AG04449 (cell line): ENCODE data around the gene PIEZO2.
"Not testable (repeated sequence)": the region's sequence is repeated elsewhere in the genome, so short reads cannot be mapped to it uniquely, and the experiment has no call there.

Experiments
- CTCF ChIA-PET: fragments of 350-600 bp; formaldehyde crosslinking; extraction: SDS; loops from one replicate; lab custom pipeline; 2021; ENCODE audit warnings: antibody characterized with exemption; lab: Yijun Ruan, JAX
- POLR2A ChIA-PET: fragments of 400-600, 350-600 bp; formaldehyde crosslinking; extraction: SDS; loops from one replicate; lab custom pipeline; 2020; ENCODE audit warnings: antibody characterized with exemption, inconsistent platforms; lab: Yijun Ruan, JAX
- DNase-seq: peaks from one replicate; pipeline ENCODE4 v3.0.0-alpha.2; 2010; ENCODE audit warnings: low read depth, low spot score
- H3K4me3 ChIP-seq: 2 replicates; pipeline ENCODE4 v1.5.1; 2011; ENCODE audit warnings: low read depth, mild to moderate bottlenecking, control low read depth, low read length
- CTCF ChIP-seq: IDR thresholded peaks from one replicate; pipeline ENCODE4 v1.5.1; 2011; ENCODE audit warnings: mild to moderate bottlenecking, moderate library complexity, low read length, control low read depth, inconsistent platforms; ENCODE audit not compliant: insufficient read depth; ENCODE audit errors: missing control alignments

Gene PIEZO2

GRCh38 chr18:10935588-10935987, 213.8 kb downstream of the PIEZO2 start:
- no peak for TF ChIP-seq CTCF
- POLR2A ChIA-PET, result no interaction called here
- CTCF ChIA-PET, result no interaction called here
- H3K4me3 ChIP-seq, result no peak overlapping the region
- DNase-seq, result no peak

- DNase-seq, CTCF ChIA-PET, POLR2A ChIA-PET, H3K4me3 ChIP-seq: not testable (repeated sequence)
Observed at GRCh38 chr18:10933648-10934047, 215.7 kb downstream of the PIEZO2 start.

GRCh38 chr18:10930076-10930475, 219.3 kb downstream of the PIEZO2 start:
- H3K4me3 ChIP-seq, result no peak overlapping the region
- DNase-seq, result no peak
- ChIA-PET CTCF (no interaction called here), POLR2A (no interaction called here)
- TF ChIP-seq CTCF, result no peak

GRCh38 chr18:10928772-10929373, 220.5 kb downstream of the PIEZO2 start:
- ChIA-PET POLR2A (no interaction called here), CTCF (no interaction called here)
- DNase-seq, result no peak
- no peak overlapping the region for H3K4me3 ChIP-seq
- TF ChIP-seq CTCF, result no peak

- CTCF ChIA-PET, result no interaction called here
- no peak for DNase-seq
- POLR2A ChIA-PET, result no interaction called here
- no peak overlapping the region for H3K4me3 ChIP-seq
- TF ChIP-seq CTCF, result no peak
Observed at GRCh38 chr18:10928011-10928771, 221.2 kb downstream of the PIEZO2 start.

GRCh38 chr18:10927286-10927992, 221.9 kb downstream of the PIEZO2 start:
- DNase-seq, result no peak
- no peak for TF ChIP-seq CTCF
- POLR2A ChIA-PET, result no interaction called here
- CTCF ChIA-PET, result no interaction called here
- no peak overlapping the region; the same call in 1 of the 2 replicates for H3K4me3 ChIP-seq
